ENCODE measurements around the gene PAPSS2.

Gene PAPSS2

GRCh38 chr10:87781545-87781944 lies 121.9 kb downstream of the PAPSS2 start:
- DNase-seq (ENCODE audit: low read depth) = no peak
- TF ChIP-seq, protein P1, sequence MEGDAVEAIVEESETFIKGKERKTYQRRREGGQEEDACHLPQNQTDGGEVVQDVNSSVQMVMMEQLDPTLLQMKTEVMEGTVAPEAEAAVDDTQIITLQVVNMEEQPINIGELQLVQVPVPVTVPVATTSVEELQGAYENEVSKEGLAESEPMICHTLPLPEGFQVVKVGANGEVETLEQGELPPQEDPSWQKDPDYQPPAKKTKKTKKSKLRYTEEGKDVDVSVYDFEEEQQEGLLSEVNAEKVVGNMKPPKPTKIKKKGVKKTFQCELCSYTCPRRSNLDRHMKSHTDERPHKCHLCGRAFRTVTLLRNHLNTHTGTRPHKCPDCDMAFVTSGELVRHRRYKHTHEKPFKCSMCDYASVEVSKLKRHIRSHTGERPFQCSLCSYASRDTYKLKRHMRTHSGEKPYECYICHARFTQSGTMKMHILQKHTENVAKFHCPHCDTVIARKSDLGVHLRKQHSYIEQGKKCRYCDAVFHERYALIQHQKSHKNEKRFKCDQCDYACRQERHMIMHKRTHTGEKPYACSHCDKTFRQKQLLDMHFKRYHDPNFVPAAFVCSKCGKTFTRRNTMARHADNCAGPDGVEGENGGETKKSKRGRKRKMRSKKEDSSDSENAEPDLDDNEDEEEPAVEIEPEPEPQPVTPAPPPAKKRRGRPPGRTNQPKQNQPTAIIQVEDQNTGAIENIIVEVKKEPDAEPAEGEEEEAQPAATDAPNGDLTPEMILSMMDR (IDR thresholded peaks at IDR 0.05; ENCODE audit: control insufficient read depth, extremely low read depth, insufficient read depth) = no peak
- H3K4me3 ChIP-seq (ENCODE audit: low read depth, low read length) = no peak overlapping the region

DNA sequence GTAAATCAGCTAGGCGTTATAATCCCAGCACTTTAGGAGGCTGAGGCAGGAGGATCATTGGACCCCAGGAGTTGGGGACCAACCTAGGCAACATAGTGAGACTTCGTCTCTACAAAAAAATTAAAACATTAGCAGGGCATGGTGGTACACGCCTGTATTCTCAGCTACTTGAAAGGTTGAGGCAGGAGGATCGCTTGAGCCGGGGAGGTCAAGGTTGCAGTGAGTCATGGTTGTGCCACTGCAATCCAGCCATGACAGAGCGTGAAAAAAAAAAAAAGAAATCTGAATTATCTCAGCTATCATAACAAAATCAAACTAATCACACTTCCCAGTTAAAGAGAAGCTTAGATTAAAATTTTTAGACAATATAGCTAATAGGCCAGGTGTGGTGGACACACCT lies 123.0 kb downstream of the PAPSS2 start:
- TF ChIP-seq, protein P1 (IDR thresholded peaks at IDR 0.05; ENCODE audit: control insufficient read depth, extremely low read depth, insufficient read depth) = no peak
- no peak for DNase-seq (ENCODE audit: low read depth)
- no peak overlapping the region for H3K4me3 ChIP-seq (ENCODE audit: low read depth, low read length)

- TF ChIP-seq, protein P1 (IDR thresholded peaks at IDR 0.05; ENCODE audit: control insufficient read depth, extremely low read depth, insufficient read depth) = no peak
- no peak for DNase-seq (ENCODE audit: low read depth)
- no peak overlapping the region for H3K4me3 ChIP-seq (ENCODE audit: low read depth, low read length)
These were observed 126.7 kb downstream of the PAPSS2 start for GRCh38 chr10:87786421-87786820.

- TF ChIP-seq, protein P1 (IDR thresholded peaks at IDR 0.05; ENCODE audit: control insufficient read depth, extremely low read depth, insufficient read depth) = no peak
These were observed 130.5 kb downstream of the PAPSS2 start for GRCh38 chr10:87790185-87790584.

GRCh38 chr10:87794285-87794684 lies 134.6 kb downstream of the PAPSS2 start:
- no peak overlapping the region for H3K4me3 ChIP-seq (ENCODE audit: low read depth, low read length)
- DNase-seq (ENCODE audit: low read depth) = no peak
- TF ChIP-seq, protein P1 (IDR thresholded peaks at IDR 0.05; ENCODE audit: control insufficient read depth, extremely low read depth, insufficient read depth) = no peak

More at GRCh38 chr10:87790185-87790584, 130.5 kb downstream of the PAPSS2 start:
- no peak overlapping the region for H3K4me3 ChIP-seq (ENCODE audit: low read depth, low read length)
- no peak for DNase-seq (ENCODE audit: low read depth)

Measured in LNCaP clone FGC (cell line).